B cell (primary cell): Measurements from ENCODE around the gene XPNPEP3. TPM values are rescaled to one million over a fixed set of nuclear protein-coding genes. Genes with fewer than 3 reads are reported as not detected.
"Not testable (repeated sequence)": the region's sequence is repeated elsewhere in the genome, so short reads cannot be mapped to it uniquely, and the experiment has no call there.

Experiments used
- ATAC-seq: fragments of 200-7000 bp; cut with Tn5 transposase; one replicate; pipeline ENCODE4 v1.10.0; 2021; ENCODE audit warnings: low read depth, mild to moderate bottlenecking, moderate number of reproducible peaks, moderate library complexity
- CTCF ChIA-PET: fragments of 350-600 bp; sonication (Branson Sonifier 250); formaldehyde crosslinking; loops from one replicate; lab custom pipeline; 2021; ENCODE audit warnings: antibody characterized with exemption, inconsistent platforms; lab: Charles Lee
- POLR2A ChIA-PET: fragments of 350-600 bp; sonication (Branson Sonifier 250); formaldehyde crosslinking; loops from one replicate; lab custom pipeline; 2021; ENCODE audit warnings: antibody characterized with exemption; lab: Charles Lee
- DNase-seq: peaks from one replicate; pipeline ENCODE4 v3.0.0; 2013
- H2AFZ ChIP-seq: 2 replicates; pipeline ENCODE4 v1.6.1; 2012; ENCODE audit warnings: mild to moderate bottlenecking, low read depth, low read length; ENCODE audit not compliant: insufficient read depth, poor library complexity, severe bottlenecking
- H3K27ac ChIP-seq, 2 donors: 1 replicate in 1 of 2; 2 replicates in 1 of 2; pipeline ENCODE4 v1.5.1; 2012 to 2013; ENCODE audit warnings: low read length in 2 of 2, mild to moderate bottlenecking in 2 of 2, moderate library complexity in 1 of 2
- H3K27me3 ChIP-seq, 4 experiments: fragments of 200-600 bp in 1 of 4; sonication (generic) in 1 of 4; replicated peaks in 1 of 4; 1 replicate in 2 of 4; 2 replicates in 2 of 4; pipeline versions ENCODE4 v1.6.1 to v1.7.0; 2013 to 2016; ENCODE audit warnings: low read length in 3 of 4, mild to moderate bottlenecking in 2 of 4, mixed read lengths in 1 of 4, moderate library complexity in 1 of 4; ENCODE audit not compliant: insufficient read depth in 4 of 4, control insufficient read depth in 3 of 4; ENCODE audit errors: control extremely low read depth in 1 of 4
- H3K36me3 ChIP-seq, 2 experiments: replicated peaks in 1 of 2; 1 replicate in 1 of 2; 2 replicates in 1 of 2; pipeline versions ENCODE4 v1.6.1 to v1.7.1; 2013; ENCODE audit warnings: low read length in 1 of 2; ENCODE audit not compliant: insufficient read depth in 2 of 2, control insufficient read depth in 1 of 2; ENCODE audit errors: control extremely low read depth in 1 of 2, extremely low read depth in 1 of 2
- H3K4me1 ChIP-seq, 2 donors: fragments of 200-600 bp in 1 of 2; sonication (generic) in 1 of 2; 1 replicate in 1 of 2; 2 replicates in 1 of 2; pipeline versions ENCODE4 v1.5.1 to v1.6.1; 2013 to 2017; ENCODE audit warnings: low read length in 2 of 2; ENCODE audit not compliant: control insufficient read depth in 2 of 2, insufficient read depth in 2 of 2
- H3K4me2 ChIP-seq: replicated peaks from 2 replicates; pipeline ENCODE3; 2012; ENCODE audit warnings: mild to moderate bottlenecking, low read depth, low read length; ENCODE audit not compliant: poor library complexity, severe bottlenecking
- H3K4me3 ChIP-seq, 5 experiments: fragments of 200-600 bp in 1 of 5; sonication (generic) in 1 of 5; 1 replicate in 3 of 5; 2 replicates in 2 of 5; pipeline versions ENCODE4 v1.5.1 to v1.7.0; 2011 to 2016; ENCODE audit warnings: low read length in 4 of 5, mild to moderate bottlenecking in 4 of 5, low read depth in 2 of 5, control low read depth in 1 of 5, moderate library complexity in 1 of 5; ENCODE audit not compliant: insufficient read depth in 1 of 5; ENCODE audit errors: control extremely low read depth in 1 of 5, extremely low read depth in 1 of 5
- H3K79me2 ChIP-seq: fragments of 200-600 bp; sonication (generic); one replicate; pipeline ENCODE4 v1.6.0; 2016; ENCODE audit warnings: low read length; ENCODE audit not compliant: control insufficient read depth, insufficient read depth
- H3K9ac ChIP-seq: fragments of 200-600 bp; sonication (generic); 2 replicates; pipeline ENCODE4 v1.6.1; 2017; ENCODE audit warnings: mild to moderate bottlenecking, low read length, moderate library complexity
- H3K9me3 ChIP-seq, 3 donors: one replicate each; pipeline versions ENCODE4 v1.6.1 to v1.7.1; 2013; ENCODE audit warnings: low read length in 2 of 3; ENCODE audit not compliant: control insufficient read depth in 2 of 3, insufficient read depth in 1 of 3; ENCODE audit errors: control extremely low read depth in 1 of 3
- H4K20me1 ChIP-seq: 2 replicates; pipeline ENCODE4 v1.6.0; 2012; ENCODE audit warnings: mild to moderate bottlenecking, low read length; ENCODE audit not compliant: insufficient read depth, control insufficient read depth, poor library complexity, severe bottlenecking
- H3K27ac Mint-ChIP-seq: one replicate; pipeline ENCODE4 v1.8.0; 2021; ENCODE audit warnings: mixed read lengths
- H3K27me3 Mint-ChIP-seq: one replicate; pipeline ENCODE4 v1.8.0; 2021; ENCODE audit warnings: mixed read lengths
- H3K4me1 Mint-ChIP-seq: one replicate; pipeline ENCODE4 v1.8.0; 2021; ENCODE audit warnings: mixed read lengths
- H3K4me3 Mint-ChIP-seq: one replicate; pipeline ENCODE4 v1.8.0; 2021; ENCODE audit warnings: mixed read lengths
- H3K9me3 Mint-ChIP-seq: one replicate; pipeline ENCODE4 v1.8.0; 2022; ENCODE audit warnings: mixed read lengths; ENCODE audit not compliant: insufficient read depth
- EZH2 ChIP-seq: IDR thresholded peaks from 2 replicates; pipeline ENCODE4 v1.6.1; 2012; ENCODE audit warnings: borderline replicate concordance, low read depth, mild to moderate bottlenecking, moderate library complexity, low read length; ENCODE audit not compliant: insufficient read depth, poor library complexity, severe bottlenecking
- WGBS: methylation state at CpG from one replicate; pipeline ENCODE4 v1.1.5; 2013; ENCODE audit warnings: missing lambda C conversion rate; ENCODE audit not compliant: insufficient coverage; 5-methylcytosine and 5-hydroxymethylcytosine counted together
- intact Hi-C: fragments of 100-400 bp; cut with micrococcal nuclease; formaldehyde crosslinking; loops from one replicate; pipeline ENCODE4 v1.10.0; 2022
- polyA plus RNA-seq: library from polyadenylated mRNA; depleted of rRNA; stranded (reverse); fragments of >200 nt; gene quantifications from 2 replicates; pipeline ENCODE4 v1.2.3, GENCODE V29; 2012
- total RNA-seq, 2 donors: library from RNA; stranded (reverse); fragments of 120-200 nt in 1 of 2; gene quantifications; 1 replicate in 1 of 2; 2 replicates in 1 of 2; pipeline versions ENCODE4 v1.2.3 to v1.2.4, GENCODE V29; 2013 to 2022
- TF ChIP-seq, protein P1 (sequence below): fragments of 200-600 bp; IDR thresholded peaks from one replicate; pipeline ENCODE4 v1.8.0; 2022; ENCODE audit warnings: antibody characterized with exemption, mild to moderate bottlenecking

The XPNPEP3 gene
- total and polyA plus RNA-seq, 2 donors (not counting 1 experiment from before 2014, with no cell fraction given): 7.9 to 18.9 TPM

DNA sequence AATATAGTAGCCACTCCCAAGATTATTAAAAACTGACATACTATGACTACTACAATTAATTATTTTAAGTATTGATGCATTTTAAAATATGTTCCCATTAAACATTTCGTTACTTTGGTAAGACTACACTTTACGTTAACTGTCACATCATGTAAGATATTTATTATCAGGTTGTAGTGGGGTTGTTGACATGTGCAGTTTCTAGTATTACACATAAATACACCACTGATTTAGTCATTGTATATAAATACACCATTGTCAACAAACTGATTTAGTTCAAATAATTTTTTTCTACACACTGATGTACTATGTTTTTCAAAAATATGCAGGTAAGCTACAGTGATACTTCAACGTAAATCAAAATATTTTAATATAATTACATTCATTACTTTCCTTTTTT is 12.0 kb upstream of the XPNPEP3 start:
- Histone ChIP-seq H3K4me3 (no peak overlapping the region), H3K36me3 (peaks cover 13 to 77% of the 10 kb centered on the region in 2 experiments), H3K79me2 (peaks cover 47% of the 10 kb centered on the region), H4K20me1 (peaks cover 30% of the 10 kb centered on the region), H3K27me3 (no peaks in the 10 kb centered on the region), H3K9me3 (no peaks in the 10 kb centered on the region), H3K27ac (no peak overlapping the region), H2AFZ (no peak overlapping the region), H3K4me1 (no peaks in the 10 kb centered on the region), H3K4me2 (no peak overlapping the region), H3K9ac (no peak overlapping the region)
- Mint-ChIP-seq H3K27me3 (no peaks in the 10 kb centered on the region), H3K27ac (no peak overlapping the region), H3K4me3 (no peak overlapping the region), H3K9me3 (no peaks in the 10 kb centered on the region), H3K4me1 (no peaks in the 10 kb centered on the region)
- POLR2A ChIA-PET: no interaction called here
- CTCF ChIA-PET: interaction anchor here (1.1 kb wide), 1 partner anchor 16 kb away, joined by 3 read pairs; no protein-coding TSS in a partner anchor
- WGBS: no CpG with 5 or more reads among the region's 3 CpGs
- intact Hi-C loops: no loop called here
- ATAC-seq (no peak), DNase-seq (no peak)
- TF ChIP-seq, protein P1, sequence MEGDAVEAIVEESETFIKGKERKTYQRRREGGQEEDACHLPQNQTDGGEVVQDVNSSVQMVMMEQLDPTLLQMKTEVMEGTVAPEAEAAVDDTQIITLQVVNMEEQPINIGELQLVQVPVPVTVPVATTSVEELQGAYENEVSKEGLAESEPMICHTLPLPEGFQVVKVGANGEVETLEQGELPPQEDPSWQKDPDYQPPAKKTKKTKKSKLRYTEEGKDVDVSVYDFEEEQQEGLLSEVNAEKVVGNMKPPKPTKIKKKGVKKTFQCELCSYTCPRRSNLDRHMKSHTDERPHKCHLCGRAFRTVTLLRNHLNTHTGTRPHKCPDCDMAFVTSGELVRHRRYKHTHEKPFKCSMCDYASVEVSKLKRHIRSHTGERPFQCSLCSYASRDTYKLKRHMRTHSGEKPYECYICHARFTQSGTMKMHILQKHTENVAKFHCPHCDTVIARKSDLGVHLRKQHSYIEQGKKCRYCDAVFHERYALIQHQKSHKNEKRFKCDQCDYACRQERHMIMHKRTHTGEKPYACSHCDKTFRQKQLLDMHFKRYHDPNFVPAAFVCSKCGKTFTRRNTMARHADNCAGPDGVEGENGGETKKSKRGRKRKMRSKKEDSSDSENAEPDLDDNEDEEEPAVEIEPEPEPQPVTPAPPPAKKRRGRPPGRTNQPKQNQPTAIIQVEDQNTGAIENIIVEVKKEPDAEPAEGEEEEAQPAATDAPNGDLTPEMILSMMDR: no peak
- TF ChIP-seq EZH2: no peak

DNA sequence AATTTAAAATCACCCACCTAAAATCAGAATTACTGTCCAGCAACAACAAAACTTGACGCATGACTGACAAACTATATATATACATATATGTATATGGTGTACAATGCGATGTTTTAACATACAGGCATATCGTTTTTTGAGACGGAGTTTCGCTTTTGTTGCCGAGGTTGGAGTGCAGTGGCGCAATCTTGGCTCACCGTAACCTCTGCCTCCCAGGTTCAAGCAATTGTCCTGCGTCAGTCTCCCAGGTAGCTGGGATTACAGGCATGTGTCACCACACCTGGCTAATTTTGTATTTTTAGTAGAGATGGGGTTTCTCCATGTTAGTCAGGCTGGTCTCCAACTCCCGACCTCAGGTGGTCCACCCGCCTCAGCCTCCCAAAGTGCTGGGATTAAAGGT is 11.1 kb upstream of the XPNPEP3 start:
- H3K4me3 Mint-ChIP-seq, H3K4me3 ChIP-seq, H2AFZ ChIP-seq, intact Hi-C loops, H3K9me3 ChIP-seq, H3K4me1 ChIP-seq, H3K27ac Mint-ChIP-seq, H3K4me2 ChIP-seq, POLR2A ChIA-PET, H3K27me3 Mint-ChIP-seq, H3K27me3 ChIP-seq, H3K9ac ChIP-seq, H3K4me1 Mint-ChIP-seq, H3K27ac ChIP-seq, H3K9me3 Mint-ChIP-seq, ATAC-seq, DNase-seq: not testable (repeated sequence)
- H3K79me2 ChIP-seq: peaks cover 50% of the 10 kb centered on the region
- peaks cover 7 to 77% of the 10 kb centered on the region in 2 experiments for H3K36me3 ChIP-seq
- WGBS: 99% methylated on average over 7 of the region's 11 CpGs
- peaks cover 37% of the 10 kb centered on the region for H4K20me1 ChIP-seq
- CTCF ChIA-PET: interaction anchor here (1.1 kb wide), 1 partner anchor 17 kb away, joined by 3 read pairs; no protein-coding TSS in a partner anchor
